Activated CD8-positive, alpha-beta T cell treated with anti-CD3 and anti-CD28 coated beads for 36 hours (primary cell): Measurements from ENCODE around the gene KMT2B. TPM values are rescaled to one million over a fixed set of nuclear protein-coding genes. Genes with fewer than 3 reads are reported as not detected.
A peak's percentile ranks its signal among the peaks of the same experiment; 100 is the strongest.

Source experiments
- ATAC-seq: fragments of 200-7000 bp; cut with Tn5 transposase; one replicate; pipeline ENCODE4 v1.10.0; 2021; ENCODE audit warnings: mild to moderate bottlenecking, moderate library complexity
- CTCF ChIA-PET: fragments of 350-600 bp; sonication (Branson Sonifier 250); formaldehyde crosslinking; loops from one replicate; lab custom pipeline; 2021; ENCODE audit warnings: antibody characterized with exemption; lab: Charles Lee
- POLR2A ChIA-PET: fragments of 350-600 bp; sonication (Branson Sonifier 250); formaldehyde crosslinking; loops from one replicate; lab custom pipeline; 2021; ENCODE audit warnings: antibody characterized with exemption; lab: Charles Lee
- DNase-seq: peaks from one replicate; pipeline ENCODE4 v3.0.0-alpha.2; 2020
- H3K27ac Mint-ChIP-seq: one replicate; pipeline ENCODE4 v1.8.0; 2021; ENCODE audit warnings: mild to moderate bottlenecking, mixed read lengths
- H3K27me3 Mint-ChIP-seq: one replicate; pipeline ENCODE4 v1.8.0; 2021; ENCODE audit warnings: mixed read lengths
- H3K36me3 Mint-ChIP-seq: one replicate; pipeline ENCODE4 v1.8.0; 2021; ENCODE audit warnings: low read depth, mixed read lengths
- H3K4me1 Mint-ChIP-seq: one replicate; pipeline ENCODE4 v1.8.0; 2021; ENCODE audit warnings: low read depth, mixed read lengths
- H3K4me3 Mint-ChIP-seq: one replicate; pipeline ENCODE4 v1.8.0; 2021; ENCODE audit warnings: mild to moderate bottlenecking, moderate library complexity, mixed read lengths
- H3K9me3 Mint-ChIP-seq: one replicate; pipeline ENCODE4 v1.8.0; 2021; ENCODE audit warnings: mixed read lengths
- intact Hi-C: fragments of 100-400 bp; cut with micrococcal nuclease; formaldehyde crosslinking; loops from one replicate; pipeline ENCODE4 v1.10.0; 2022
- total RNA-seq, 2 experiments: library from RNA; stranded (reverse); gene quantifications; one replicate each; pipeline ENCODE4 v1.2.3, GENCODE V29; 2021
- TF ChIP-seq, protein P1 (sequence below): fragments of 200-600 bp; IDR thresholded peaks from one replicate; pipeline ENCODE4 v1.8.0; 2022; ENCODE audit warnings: antibody characterized with exemption, mild to moderate bottlenecking

Gene KMT2B
- total RNA-seq, 2 experiments from 2014 or later, result 62.9 to 63.6 TPM

DNA sequence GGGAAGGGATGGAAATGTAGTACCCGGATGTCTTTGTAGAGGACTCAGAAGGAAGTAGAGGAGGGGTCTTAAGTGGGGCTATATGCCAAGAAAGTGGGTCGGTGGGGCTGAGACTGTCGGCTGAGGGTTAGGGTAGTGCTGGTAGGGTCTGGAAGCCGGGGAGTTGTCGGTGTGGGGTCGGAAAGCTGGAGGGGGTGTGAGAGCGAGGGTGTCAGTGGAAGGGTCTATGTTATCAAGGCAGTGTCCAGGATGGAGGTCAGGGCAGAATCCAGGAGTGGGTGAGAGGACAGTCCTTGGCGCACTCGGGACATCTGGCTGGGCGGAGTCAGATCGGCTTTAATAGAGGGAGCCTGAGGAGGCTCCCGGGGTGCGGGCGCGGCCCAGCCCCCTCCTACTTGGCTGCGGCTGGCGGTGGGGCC lies 37.3 kb downstream of the KMT2B start:
- no peaks in the 10 kb centered on the region for H3K9me3 Mint-ChIP-seq
- H3K27me3 Mint-ChIP-seq, result peaks cover 7% of the 10 kb centered on the region
- POLR2A ChIA-PET, result interaction anchor here (1.1 to 2.6 kb wide), 3 partner anchors 10 to 17 kb away, joined by 3 to 19 read pairs (median 4); partner anchors contain the start of genes PSENEN and U2AF1L4
- DNase-seq (no peak), ATAC-seq (no peak)
- H3K36me3 Mint-ChIP-seq, result peaks cover 21% of the 10 kb centered on the region
- CTCF ChIA-PET, result no interaction called here
- H3K27ac Mint-ChIP-seq, result no peak overlapping the region
- H3K4me3 Mint-ChIP-seq, result peak overlapping the region; percentile 1
- TF ChIP-seq, protein P1, sequence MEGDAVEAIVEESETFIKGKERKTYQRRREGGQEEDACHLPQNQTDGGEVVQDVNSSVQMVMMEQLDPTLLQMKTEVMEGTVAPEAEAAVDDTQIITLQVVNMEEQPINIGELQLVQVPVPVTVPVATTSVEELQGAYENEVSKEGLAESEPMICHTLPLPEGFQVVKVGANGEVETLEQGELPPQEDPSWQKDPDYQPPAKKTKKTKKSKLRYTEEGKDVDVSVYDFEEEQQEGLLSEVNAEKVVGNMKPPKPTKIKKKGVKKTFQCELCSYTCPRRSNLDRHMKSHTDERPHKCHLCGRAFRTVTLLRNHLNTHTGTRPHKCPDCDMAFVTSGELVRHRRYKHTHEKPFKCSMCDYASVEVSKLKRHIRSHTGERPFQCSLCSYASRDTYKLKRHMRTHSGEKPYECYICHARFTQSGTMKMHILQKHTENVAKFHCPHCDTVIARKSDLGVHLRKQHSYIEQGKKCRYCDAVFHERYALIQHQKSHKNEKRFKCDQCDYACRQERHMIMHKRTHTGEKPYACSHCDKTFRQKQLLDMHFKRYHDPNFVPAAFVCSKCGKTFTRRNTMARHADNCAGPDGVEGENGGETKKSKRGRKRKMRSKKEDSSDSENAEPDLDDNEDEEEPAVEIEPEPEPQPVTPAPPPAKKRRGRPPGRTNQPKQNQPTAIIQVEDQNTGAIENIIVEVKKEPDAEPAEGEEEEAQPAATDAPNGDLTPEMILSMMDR, result no peak
- peaks cover 25% of the 10 kb centered on the region for H3K4me1 Mint-ChIP-seq
- intact Hi-C loops, result no loop called here

DNA sequence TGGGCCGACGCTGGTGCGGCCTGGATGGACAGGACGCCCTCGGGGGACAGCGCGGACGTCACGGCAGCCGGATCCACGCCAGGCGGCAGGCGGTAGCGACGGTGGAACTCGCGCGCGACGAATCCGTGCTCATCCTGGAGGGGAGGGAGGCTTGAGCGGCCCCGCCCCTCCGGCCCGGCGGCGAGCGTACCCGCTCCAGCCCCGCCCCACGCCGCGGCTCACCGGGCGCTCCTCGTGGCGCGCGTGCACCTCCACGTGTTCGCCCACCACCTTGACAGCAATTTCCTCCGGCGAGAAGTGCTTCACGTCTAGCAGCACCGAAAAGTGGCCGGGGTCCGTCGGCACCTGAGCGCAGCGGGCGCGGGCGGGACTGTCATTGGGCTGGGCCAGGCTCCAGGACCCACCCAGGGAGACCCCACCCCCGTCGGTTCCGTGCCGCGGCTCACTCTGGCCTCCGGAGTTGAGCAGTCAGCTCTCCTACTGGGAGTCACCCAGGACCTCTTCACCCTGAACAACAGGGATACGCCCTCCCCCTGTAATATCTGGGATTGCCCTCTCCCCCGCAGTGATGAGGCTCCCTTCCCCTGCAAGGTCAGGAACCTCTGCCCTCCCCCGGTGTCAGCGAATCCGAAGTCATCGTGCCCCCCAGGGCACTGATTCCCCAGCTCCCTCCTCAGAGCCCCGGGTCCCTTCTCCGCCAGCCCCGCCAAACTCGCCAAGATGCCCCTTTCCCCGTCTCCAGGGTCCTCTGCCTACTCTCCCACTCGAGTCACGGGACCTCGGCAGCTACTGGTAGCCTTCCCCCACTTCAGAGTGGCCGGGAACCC lies 38.0 kb downstream of the KMT2B start:
- POLR2A ChIA-PET, result interaction anchor here (1.0 to 2.6 kb wide), 4 partner anchors 8 to 17 kb away, joined by 3 to 19 read pairs (median 6); partner anchors contain the start of genes IGFLR1, LIN37, PSENEN and U2AF1L4
- TF ChIP-seq, protein P1, result no peak
- Mint-ChIP-seq H3K4me1 (peaks cover 23% of the 10 kb centered on the region), H3K36me3 (peaks cover 24% of the 10 kb centered on the region), H3K27me3 (peaks cover 7% of the 10 kb centered on the region), H3K27ac (no peak overlapping the region), H3K4me3 (peak overlapping the region; percentile 89), H3K9me3 (no peaks in the 10 kb centered on the region)
- ATAC-seq (no peak), DNase-seq (peak; percentile 67)
- intact Hi-C loops, result no loop called here
- CTCF ChIA-PET, result interaction anchor here (0.8 to 1.0 kb wide), 2 partner anchors 12 to 61 kb away, joined by 3 to 4 read pairs; no protein-coding TSS in a partner anchor

DNA sequence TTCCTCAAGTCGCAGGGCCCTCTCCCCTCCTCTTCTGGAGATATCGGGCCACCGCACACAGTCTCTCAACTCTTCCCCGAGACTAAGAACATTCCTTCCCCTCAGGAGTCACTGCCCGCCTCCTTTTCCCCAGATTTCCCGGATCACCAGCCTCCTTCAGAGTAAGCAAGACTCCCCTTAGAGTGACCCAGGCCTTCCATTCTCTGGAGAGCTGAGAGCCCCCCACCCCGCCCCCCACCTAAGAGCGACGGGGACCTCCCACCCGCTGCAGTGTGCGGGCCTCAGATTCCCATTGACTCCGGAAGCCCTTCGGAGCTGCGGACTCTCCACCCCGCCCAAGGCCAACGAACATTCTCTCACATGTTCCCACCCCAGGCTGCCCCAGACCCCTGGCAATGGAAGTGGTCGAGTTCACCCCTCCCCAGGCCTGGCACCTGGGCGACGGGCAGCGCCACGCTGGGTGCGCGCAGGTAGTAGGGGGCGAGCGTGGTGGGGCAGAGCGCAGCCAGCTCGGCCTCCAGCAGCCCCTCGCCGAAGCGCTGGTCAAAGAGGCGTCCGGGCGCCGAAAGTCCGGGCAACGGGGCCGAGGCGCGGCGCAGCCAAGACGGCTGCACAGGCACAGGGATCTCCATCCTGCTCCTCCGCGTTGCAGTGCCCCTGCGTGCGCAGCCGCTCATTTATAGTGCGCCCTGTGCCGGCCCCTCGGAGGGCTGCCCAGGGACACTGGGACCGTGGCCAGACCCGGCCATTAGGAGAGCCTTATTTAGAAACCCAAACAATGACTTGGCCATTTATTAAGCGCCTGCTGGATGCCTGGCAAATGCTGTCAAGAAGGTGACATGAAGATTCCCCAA lies 38.8 kb downstream of the KMT2B start, which contains the start of gene HSPB6:
Gene HSPB6 (minus strand): TSS at position 653 of the 854 bp plus-strand sequence. CDS start 21 bp downstream, at position 632.
- Mint-ChIP-seq H3K27me3 (peaks cover 7% of the 10 kb centered on the region), H3K36me3 (peaks cover 27% of the 10 kb centered on the region), H3K4me1 (peaks cover 23% of the 10 kb centered on the region), H3K4me3 (peak within 1 kb of the TSS; percentile 89), H3K9me3 (no peaks in the 10 kb centered on the region), H3K27ac (peak within 1 kb of the TSS; percentile 94)
- TF ChIP-seq, protein P1, result no peak
- ChIA-PET CTCF (interaction anchor here (0.8 to 1.3 kb wide), 4 partner anchors 9 to 62 kb away, joined by 3 to 4 read pairs (median 4); partner anchors contain the start of genes PSENEN and U2AF1L4), POLR2A (interaction anchor here (0.6 to 2.6 kb wide), 8 partner anchors 9 to 44 kb away, joined by 4 to 19 read pairs (median 4); partner anchors contain the start of genes IGFLR1, LIN37, PSENEN and U2AF1L4)
- no peak for ATAC-seq
- intact Hi-C loops, result no loop called here
- peak; percentile 23 for DNase-seq

DNA sequence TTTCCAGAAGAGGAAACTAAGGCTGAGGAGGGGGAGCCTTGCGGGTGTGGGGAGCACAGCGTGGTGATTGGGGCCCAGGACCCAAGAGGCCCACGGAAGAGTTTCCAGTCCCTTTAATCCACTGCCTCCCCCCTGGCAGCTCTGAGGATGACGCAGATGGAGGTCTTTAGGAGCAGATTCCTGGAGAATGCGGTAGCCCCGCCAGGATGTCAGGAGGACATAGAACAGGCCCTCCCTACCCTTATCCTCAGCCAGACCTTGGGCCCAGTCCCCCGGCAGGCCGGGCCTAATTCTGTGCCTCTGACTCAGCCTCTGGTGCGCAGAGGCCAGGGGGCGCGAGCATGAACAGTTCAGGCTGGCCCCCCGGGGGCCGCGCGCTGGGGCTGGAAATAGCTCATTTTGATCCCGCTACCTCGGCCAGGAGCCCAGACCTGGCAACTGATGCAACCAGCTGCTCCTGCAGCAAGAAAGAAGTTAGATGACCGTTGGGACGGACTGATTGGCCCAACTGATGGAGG lies 39.5 kb downstream of the KMT2B start:
- intact Hi-C loops, result no loop called here

More for the DNA sequence above, 39.5 kb downstream of the KMT2B start:
- Mint-ChIP-seq H3K27ac (peak overlapping the region; percentile 94), H3K36me3 (peaks cover 32% of the 10 kb centered on the region), H3K4me1 (peaks cover 23% of the 10 kb centered on the region), H3K27me3 (peaks cover 7% of the 10 kb centered on the region), H3K4me3 (peak overlapping the region; percentile 89), H3K9me3 (no peaks in the 10 kb centered on the region)
- TF ChIP-seq, protein P1, result no peak
- ChIA-PET CTCF (interaction anchor here (1.0 to 1.3 kb wide), 2 partner anchors 9 to 12 kb away, joined by 3 to 4 read pairs; partner anchors contain the start of genes PSENEN and U2AF1L4), POLR2A (interaction anchor here (0.6 to 2.6 kb wide), 7 partner anchors 9 to 45 kb away, joined by 4 to 19 read pairs (median 4); partner anchors contain the start of genes LIN37, PSENEN and U2AF1L4)
- peak; percentile 72 for DNase-seq
- peak; percentile 27 for ATAC-seq
